Measurements from ENCODE around the gene DSCAML1.

DSCAML1 gene

GRCh38 chr11:117750916-117751662 is 45.9 kb downstream of the DSCAML1 start:
- DNase-seq, result no peak

GRCh38 chr11:117750357-117750756 is 46.7 kb downstream of the DSCAML1 start:
- DNase-seq, result no peak

- DNase-seq, result no peak
These were observed 47.5 kb downstream of the DSCAML1 start for GRCh38 chr11:117749541-117749910.

GRCh38 chr11:117748771-117749540 is 48.1 kb downstream of the DSCAML1 start:
- DNase-seq, result no peak

- DNase-seq, result no peak
These were observed 49.1 kb downstream of the DSCAML1 start for GRCh38 chr11:117747892-117748291.

- DNase-seq, result no peak
These were observed 51.7 kb downstream of the DSCAML1 start for GRCh38 chr11:117745346-117745745.

- DNase-seq, result no peak
These were observed 52.4 kb downstream of the DSCAML1 start for GRCh38 chr11:117744471-117745150.

GRCh38 chr11:117743121-117743815 is 53.7 kb downstream of the DSCAML1 start:
- DNase-seq, result no peak

GRCh38 chr11:117738246-117738957 is 58.6 kb downstream of the DSCAML1 start:
- peak; percentile 25 to 28 (median 26) for DNase-seq

- DNase-seq, result no peak
These were observed 61.6 kb downstream of the DSCAML1 start for GRCh38 chr11:117735350-117735977.

GRCh38 chr11:117734601-117735024 is 62.4 kb downstream of the DSCAML1 start:
- peak; percentile 4 to 47 (median 23) for DNase-seq

GRCh38 chr11:117733316-117733715 is 63.7 kb downstream of the DSCAML1 start:
- DNase-seq, result no peak

GRCh38 chr11:117731722-117732290 is 65.2 kb downstream of the DSCAML1 start:
- no peak for DNase-seq

GRCh38 chr11:117730208-117730800 is 66.7 kb downstream of the DSCAML1 start:
- DNase-seq, result no peak

GRCh38 chr11:117725048-117725734 is 71.8 kb downstream of the DSCAML1 start:
- no peak for DNase-seq

- DNase-seq, result no peak
These were observed 72.4 kb downstream of the DSCAML1 start for GRCh38 chr11:117724621-117725020.

- no peak for DNase-seq
These were observed 72.9 kb downstream of the DSCAML1 start for GRCh38 chr11:117724104-117724503.

GRCh38 chr11:117723277-117724024 is 73.6 kb downstream of the DSCAML1 start:
- no peak for DNase-seq

GRCh38 chr11:117722082-117722481 is 74.9 kb downstream of the DSCAML1 start:
- DNase-seq, result no peak

GRCh38 chr11:117720061-117720511 is 76.9 kb downstream of the DSCAML1 start:
- no peak for DNase-seq

Measured in suppressor macrophage treated with lipopolysaccharide for 1 hour (primary cell).